GM12892 (cell line): Measurements from ENCODE around the gene PAX5.

Experiments
- POLR2A ChIP-seq: IDR thresholded peaks from 2 replicates; pipeline ENCODE4 v1.6.1; 2011; ENCODE audit warnings: low read depth, low read length, control low read depth
- POLR2AphosphoS5 ChIP-seq: IDR thresholded peaks from 2 replicates; pipeline ENCODE4 v1.6.1; 2011; ENCODE audit warnings: low read depth, low read length, control low read depth
- TAF1 ChIP-seq: IDR thresholded peaks from 2 replicates; pipeline ENCODE4 v1.6.1; 2011; ENCODE audit warnings: low read depth, mild to moderate bottlenecking, control low read depth, low read length, borderline replicate concordance

DNA sequence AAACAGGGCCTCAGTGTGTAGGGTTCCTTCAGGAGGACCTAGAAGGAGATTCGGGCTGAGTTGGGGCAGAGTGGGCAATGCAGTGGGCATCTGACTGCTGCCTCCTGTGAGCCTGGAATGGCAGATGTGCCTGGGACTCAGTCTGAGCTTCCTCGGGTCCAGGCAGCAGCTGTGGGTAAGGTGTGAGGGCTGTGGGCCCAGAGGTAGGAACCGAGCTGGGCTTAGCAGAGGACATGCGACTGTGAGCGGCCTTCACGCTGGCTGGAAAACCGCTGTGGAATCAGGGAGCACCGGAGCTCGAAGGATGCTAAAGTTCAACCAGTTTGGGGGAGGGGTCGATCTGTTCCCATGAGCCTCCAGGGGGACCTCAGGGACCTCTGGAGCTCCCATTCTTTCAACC lies 137.0 kb downstream of the PAX5 start:
- no peak for TF ChIP-seq POLR2A
- TF ChIP-seq POLR2AphosphoS5: no peak
- no peak for TF ChIP-seq TAF1
